ENCODE results near the gene NECTIN4.
"Not testable (repeated sequence)": the region's sequence is repeated elsewhere in the genome, so short reads cannot be mapped to it uniquely, and the experiment has no call there.

NECTIN4 gene

DNA sequence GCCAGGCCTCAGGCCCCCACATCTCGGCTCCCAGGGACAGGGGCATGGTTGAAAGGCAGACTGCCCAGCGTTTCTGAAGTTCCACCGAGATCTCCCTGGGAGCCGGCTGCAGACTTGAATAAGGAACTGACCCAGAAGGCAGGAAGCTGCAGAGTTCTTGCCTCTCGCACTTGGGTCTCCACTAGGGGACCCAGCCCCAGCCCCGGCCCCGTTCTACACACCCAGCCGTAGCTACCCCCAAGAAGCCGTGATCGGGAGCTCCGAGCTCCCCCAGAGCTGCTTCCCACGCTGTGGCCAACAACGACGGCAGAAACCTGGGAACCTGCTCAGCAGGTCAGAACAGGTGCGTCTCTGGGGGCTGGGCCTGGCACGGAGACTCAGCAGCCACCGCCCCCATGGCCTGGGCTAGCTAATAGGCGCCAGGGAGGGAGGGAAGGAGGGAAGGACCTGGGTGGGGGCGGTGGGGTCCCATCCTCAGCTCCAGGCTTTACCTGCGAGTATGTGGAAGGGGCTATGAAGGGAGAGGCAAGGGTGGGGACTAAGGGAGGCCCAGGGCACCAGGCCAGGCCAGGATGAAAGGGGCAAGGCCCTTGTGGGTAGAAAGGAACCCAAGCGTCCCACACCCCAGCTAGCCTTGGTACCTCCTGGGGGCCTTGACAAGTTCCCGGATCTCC, at the start of gene NECTIN4:
TSS of gene NECTIN4 (minus strand) at position 308 of the 674 bp plus-strand sequence. CDS start at position 46, 262 bp downstream.
- DNase-seq = no peak

DNA sequence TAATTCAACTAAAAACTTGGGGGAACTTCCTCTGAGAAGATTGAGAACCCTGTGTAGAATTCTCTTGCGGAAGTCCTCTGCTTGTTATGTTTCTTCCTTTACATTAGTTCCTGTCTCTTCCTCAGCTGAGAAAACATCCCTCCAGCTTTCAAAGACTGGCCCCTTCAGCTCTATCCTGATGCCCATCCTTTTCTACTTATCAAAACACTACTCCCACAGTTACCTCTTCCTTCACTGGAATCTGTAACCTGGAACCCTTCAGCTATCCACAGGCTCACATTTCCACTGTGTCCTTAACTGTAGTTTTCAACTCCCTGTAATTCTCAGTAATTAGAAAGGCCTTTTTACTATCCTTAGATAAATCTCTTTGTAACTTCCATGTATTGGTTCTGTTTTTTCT, 49.1 kb upstream of the NECTIN4 start:
- no peak for DNase-seq

DNA sequence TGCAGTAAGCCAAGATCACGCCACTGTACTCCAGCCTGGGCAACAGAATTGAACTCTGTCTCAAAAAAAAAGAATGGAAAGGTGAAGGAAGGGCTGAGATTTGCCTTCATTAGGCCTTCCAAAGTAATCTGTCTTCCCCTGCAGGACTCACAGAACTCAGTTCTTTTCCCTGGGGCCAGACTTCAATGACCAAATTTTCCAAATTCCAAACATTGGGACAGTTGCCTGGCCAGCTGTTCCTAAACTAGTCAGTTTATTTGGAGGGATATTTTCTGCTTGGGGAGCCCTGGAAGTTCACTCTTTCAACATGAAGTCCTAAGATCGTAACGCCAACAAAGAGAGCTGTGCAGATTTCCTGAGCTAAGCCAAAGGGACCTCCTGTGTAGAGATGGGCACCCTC, 48.5 kb upstream of the NECTIN4 start:
- no peak for DNase-seq

DNA sequence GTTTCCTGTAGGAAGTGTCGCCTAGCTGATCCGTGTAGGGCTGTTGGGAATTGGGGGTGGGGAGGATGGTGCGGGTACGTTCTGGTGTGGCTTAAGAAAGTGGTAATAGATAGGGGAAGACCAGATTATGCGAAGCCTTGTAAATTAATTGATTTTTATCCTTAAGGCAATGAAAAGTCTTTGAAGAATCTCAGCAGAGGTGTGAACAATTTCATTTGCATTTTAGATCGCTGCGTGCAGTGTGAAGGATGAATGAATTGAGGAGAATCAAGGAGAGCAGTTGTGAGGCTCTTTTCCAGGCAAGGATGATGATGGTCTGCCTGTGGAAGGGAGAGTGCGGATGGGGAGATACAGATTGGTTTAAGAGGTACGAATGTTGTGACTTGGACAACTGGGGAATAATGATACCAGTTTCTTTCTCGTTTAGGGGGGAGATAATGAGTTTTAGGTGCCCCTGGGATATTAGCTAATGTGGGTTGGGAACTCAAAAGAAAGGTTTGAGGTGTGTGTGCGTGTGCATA, 43.9 kb upstream of the NECTIN4 start:
- no peak for DNase-seq

DNA sequence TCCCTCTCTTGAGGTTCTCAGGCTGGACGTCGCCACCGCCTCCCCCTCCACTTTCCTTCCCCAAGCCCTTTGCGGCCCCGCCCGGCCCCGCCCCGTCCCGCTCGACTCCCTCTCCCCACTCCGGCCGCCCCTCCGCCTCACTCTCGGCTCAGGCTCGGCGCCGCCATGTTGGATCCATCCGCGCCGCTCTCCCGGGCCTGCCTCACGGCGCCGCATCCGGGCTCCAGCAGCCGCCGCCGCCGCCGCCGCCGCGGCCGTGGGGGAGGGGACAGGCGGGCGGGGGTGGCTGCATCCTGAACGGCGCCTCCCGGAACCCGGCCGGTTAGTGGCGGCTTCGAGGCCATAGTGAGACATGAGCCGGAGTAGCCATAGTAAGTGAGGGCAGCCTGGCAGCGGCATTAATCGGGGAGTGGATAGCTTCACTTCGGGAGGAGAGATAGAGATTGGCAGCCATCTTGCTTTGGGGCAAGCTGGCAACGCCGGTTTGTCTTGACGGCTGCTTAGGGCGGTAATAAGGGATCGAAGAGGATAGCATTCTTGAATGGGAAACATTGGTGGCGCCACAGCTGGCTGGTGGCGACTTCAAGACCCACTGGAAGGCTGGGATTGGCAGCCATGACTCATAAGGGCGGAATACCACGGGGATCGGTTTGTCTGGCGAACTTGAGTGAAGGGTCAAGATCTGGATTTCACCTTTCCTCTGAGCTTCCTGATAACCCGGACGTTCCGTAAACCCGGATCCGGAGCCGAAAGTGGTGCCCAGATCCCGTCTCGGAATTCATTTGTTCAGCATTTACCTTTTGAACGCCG, 43.3 kb upstream of the NECTIN4 start, which contains the start of gene DEDD:
TSS of gene DEDD (minus strand) at position 258 of the 810 bp plus-strand sequence. CDS start 8,205 bp downstream, outside the sequence.
- peak; percentile 97 for DNase-seq

DNA sequence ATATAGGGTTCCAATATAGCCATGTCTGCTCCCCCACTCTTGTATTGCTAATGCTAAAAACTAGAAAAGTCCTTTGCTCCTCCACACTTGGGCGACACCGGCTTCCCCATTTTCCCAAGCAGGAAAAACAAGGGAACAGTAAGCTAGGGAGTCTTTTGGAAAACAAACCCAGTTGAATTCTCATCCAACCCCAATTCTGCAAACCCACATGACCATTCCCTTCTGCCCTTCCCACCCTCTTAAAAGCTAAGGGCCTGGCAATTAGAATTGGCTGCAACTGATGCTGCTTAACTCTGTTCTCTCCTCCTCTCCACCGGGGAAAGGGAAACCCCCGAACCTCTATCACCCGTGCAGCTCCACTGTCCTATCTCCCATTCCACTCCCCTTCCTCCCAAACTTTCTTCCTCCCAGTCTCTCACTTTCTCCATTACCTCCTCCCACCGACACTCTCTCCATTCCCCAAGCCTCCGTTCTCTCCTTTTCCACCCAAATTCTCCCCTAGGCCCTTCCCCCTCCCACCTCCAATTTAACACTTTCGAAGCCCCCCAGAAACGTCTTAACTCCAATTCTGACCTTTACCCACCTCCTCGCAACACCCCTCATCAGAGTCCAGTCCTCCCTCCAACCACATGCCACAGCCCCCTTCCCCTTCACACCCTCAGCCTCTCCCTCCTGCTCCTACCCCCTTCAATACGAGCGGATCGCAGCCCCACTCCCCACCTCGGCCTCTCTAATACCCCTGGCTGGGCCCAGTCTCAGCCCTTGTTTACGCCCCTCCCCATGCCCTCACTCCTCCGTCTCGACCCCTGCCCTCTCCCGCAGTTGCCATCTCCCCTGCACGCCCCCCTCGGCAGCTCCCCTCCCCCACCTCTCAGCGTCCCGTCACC, 42.4 kb upstream of the NECTIN4 start:
- no peak for DNase-seq

DNA sequence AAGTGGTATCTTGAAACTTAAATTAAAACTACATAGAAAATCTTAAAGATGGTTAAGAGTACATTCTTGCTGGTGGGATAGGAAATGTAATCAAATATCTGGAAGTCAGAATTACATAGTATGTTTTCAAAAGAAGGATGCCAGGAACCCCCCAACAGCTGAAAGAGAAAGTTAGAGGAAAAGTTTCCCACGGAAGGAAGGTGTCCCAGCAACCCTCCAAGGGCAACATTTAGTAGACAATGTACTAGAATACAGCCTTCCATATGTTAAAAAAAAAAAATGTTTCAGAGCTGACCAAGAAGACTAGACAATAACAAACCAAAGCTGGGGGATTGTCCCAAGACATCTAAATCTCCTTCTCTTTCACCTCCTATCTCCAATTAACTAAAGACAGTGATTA, 40.9 kb upstream of the NECTIN4 start:
- DNase-seq = no peak

DNA sequence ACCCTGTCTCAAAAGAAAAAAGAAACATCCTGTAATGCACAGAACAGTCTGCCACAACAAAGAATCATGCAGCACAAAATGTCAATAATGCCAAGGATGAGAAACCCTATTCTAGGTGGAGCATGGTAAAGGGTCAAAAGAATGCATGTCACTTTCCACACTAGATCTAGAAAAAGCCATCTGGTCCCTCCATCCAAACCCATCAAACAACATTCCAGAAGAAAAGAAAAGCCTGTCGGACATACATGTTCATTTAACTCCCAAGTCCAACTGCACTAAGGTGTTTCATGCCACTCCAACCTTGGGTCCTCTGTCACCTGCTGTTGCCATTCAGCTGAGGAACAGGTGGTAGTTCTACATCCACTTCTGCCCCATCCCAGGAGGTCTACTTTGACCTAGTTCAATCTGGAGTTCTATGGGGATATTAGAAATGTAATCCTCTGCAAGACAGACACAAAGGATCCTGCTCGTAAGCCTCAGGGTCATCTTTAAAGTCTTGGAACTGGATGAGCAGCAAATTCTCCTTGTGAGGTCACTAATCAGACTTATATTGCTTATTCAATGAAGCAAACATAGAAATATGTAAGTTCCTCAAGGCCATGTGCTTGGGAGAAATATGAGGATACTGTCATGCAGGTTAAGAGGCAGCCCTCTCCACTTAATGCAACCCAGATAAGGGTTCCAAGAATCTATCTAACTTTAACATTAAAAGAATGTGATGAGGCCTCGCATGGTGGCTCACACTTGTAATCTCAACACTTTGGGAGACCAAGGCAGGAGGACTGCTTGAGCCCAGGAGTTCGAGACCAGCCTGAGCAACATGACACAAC, 39.4 kb upstream of the NECTIN4 start:
- no peak for DNase-seq

DNA sequence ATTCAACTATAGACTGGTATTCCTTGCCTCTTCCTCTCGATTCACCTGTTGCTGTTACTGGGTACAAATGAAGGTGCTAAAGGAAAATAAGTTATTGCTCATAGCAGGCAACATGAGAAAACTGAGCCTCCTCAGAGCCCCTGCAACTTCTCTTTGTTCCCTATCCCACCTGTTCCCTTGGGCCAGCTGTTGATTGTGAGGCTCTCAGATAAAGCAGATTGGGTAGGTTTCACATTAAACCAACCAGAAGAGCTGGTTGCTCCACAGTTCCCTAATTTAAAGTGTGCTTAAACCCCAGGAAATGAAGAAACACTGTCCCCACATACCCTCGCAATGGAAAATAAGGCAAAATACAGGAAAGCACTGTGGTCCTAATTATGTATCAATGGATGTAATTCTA, 38.3 kb upstream of the NECTIN4 start:
- no peak for DNase-seq

DNA sequence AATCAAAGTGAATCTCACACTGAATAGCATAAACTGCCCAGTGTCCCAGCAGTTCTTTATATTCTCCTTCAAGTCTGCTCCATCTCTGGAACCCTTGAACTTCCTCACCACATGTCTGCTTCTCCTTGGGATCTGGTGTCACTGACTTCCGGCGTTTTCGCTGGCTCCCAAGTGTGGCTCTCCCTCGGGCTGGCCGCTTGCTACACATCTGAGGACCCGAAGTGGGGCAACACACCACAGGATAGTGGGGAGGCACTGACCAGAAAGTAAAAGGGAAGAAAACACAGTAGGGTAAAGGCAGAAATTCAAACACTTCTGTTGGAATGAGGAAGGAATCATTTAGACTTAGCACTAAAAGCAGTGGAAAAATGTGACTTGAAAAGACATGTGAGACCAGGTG, 33.6 kb upstream of the NECTIN4 start:
- DNase-seq = no peak

DNA sequence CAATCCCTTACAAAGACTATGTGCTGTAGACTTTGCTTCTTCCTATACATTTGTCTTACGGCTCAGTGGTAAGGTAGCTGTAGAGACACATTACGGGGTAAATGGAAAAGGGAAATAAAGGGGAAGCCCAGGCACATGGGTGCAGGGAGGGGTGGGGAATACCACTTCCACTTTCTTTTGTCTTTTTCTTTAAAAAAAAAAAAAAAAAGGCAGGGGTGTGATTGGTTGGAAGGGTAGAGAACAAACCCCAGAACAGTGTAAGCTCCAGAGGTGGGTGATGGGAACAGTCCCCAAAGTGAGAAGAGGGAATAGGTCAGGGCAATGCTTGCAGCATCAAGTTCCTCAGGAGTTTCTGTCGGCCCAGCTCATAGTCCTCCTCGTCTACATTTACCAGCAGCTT, 32.5 kb upstream of the NECTIN4 start:
- no peak for DNase-seq

DNA sequence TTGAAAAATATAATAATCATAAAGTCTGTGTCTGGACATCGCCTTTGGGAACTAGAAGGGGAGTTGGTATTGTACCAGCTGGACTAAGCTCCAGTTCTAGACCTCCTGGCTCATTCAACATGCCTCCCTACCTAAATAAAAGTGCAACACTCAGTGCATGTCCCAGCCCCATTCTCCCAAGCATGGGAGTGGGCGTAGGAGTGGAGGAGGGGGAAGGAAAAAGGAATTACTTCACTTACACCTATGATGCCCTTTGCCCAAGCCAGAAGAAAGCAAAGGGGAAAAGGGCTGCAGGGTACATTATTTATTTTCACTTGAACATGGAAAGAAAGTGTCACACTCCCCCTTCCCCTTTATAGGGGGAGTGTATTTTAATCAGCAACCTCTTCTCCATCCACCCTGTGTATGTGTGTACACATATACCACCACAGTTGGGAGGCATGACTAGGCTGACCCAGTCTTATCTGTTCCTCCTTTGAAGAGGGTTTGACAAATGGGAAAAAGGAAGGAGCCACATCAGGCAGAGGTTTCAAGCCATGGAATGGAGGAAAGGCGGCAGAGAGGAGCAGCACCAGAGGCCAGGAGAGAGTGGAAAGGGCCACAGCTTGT, 31.8 kb upstream of the NECTIN4 start:
- no peak for DNase-seq

DNA sequence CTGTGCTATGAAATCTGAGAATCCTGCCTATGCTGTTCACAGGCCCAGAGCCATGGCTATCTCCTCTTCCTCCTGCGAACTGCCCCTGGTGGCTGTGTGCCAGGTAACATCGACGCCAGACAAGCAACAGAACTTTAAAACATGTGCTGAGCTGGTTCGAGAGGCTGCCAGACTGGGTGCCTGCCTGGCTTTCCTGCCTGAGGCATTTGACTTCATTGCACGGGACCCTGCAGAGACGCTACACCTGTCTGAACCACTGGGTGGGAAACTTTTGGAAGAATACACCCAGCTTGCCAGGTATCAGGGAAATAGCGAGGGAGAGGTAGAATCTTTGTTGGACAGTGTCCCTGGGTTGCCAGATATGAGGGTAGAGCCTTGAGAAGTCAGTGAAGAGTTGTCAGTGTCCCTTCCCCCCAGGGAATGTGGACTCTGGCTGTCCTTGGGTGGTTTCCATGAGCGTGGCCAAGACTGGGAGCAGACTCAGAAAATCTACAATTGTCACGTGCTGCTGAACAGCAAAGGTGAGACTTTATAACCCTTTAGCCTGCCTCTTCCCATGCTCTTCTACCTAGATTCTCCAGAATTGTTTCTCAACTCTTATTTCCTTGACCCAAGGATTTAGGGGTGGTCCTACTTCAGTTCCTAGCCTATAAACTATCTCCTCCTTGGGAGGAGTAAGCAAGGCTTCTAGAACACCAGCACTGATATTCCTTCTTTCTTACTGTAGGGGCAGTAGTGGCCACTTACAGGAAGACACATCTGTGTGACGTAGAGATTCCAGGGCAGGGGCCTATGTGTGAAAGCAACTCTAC, 29.9 kb upstream of the NECTIN4 start:
- peak; percentile 70 for DNase-seq

DNA sequence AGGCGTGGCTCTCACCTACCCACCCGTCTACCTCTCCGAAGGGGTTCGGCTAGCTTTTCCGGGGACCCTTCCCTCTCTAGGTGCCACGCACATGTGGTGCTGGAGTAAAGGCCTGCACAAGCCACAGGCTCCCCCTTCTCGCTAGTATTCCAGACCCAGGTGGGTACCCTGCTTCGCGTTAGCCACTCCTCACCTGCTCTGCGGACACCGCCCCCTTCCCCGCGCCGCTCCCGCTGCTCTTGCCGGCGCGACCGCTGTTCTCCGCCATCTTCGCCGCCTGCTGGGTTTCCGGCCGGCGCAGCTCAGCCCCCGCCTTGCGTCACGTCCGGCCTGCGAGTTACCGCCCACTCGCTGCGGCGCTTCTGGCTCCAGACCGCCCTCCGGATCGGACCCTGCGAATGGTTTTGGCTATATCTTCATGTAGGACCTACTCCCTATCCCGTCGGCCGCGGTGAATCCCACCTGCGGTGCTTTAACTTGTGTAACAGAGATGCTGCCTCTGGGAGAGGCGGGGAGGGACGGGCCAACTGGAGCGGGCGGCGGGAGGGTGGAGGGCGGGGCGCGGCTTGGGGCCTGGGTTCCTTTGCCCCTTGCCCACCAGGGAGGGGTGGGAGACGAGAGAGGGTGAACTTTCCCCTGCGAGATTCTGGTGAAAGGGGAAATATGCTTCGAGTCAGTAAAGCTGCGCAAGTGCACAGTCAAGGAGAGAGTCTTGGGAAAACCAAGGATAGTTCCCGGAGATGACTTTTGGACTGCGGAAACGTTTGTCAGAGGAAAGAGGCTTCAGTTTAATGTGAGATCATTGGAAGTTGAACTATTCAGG, 28.6 kb upstream of the NECTIN4 start, which contains the start of the genes NIT1 and PFDN2:
TSS of gene NIT1 (plus strand) at position 347 of the 823 bp plus-strand sequence. CDS start at position 419, 72 bp downstream.
TSS of gene PFDN2 (minus strand) at position 279 of the 823 bp plus-strand sequence. CDS start at position 268, 11 bp downstream.
- DNase-seq = peak; percentile 94

DNA sequence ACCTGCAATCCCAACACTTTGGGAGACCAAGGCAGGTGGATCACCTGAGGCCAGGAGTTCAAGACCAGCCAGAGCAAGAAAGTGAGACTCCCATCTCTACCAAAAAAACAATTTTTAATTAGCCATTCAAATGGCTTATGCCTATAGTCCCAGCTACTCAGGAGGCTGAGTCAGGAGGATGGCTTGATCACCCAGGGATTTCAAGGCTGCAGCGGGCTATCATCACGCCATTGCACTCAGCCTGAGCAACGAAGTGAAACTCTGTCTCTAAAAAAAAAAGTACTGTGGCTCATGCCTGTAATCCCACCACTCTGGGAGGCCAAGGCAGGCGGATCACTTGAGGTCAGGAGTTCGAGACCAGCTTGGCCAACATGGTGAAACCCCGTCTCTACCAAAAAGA, 26.6 kb upstream of the NECTIN4 start:
- not testable (repeated sequence) for DNase-seq

DNA sequence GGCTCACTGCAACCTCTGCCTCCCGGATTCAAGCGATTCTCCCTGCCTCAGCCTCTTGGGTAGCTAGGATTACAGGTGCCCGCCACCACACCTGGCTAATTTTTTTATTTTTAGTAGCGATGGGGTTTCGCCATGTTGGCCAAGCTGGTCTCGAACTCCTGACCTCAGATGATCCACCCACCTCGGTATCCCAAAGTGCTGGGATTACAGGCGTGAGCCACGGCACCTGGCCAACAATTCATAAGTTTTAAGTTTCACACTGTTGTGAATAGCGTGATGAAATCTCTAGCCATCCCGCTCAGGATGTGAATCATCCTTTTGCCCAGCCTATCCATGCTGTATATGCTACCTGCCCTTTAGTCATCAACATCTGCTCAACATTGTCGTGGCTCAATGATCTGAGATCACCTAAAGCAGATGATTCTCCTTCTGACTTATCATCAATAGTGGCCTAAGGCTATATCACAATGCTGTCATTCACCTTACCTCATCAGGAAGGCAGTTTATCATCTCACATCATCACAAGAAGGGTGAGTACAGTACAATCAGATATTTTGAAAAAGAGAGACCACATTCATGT, 25.9 kb upstream of the NECTIN4 start:
- DNase-seq = no peak

DNA sequence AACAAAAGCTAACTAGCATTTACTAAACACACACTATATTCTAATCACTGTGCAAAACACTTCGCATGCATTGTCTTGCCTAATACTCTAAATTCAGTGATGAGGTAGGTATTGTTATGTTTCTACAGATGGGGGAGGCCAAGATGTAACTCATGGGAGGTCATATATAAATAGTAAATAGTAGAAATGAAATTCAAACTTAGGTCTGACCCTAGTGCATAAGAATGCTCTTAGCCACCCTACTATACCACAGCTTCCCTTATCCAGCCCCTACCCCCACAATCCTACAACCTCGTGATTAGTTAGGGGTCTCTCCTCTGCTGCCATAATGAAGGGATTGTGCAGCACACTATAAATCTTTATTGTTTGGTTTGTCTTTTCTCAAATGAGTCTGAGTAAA, 25.2 kb upstream of the NECTIN4 start:
- DNase-seq = no peak

DNA sequence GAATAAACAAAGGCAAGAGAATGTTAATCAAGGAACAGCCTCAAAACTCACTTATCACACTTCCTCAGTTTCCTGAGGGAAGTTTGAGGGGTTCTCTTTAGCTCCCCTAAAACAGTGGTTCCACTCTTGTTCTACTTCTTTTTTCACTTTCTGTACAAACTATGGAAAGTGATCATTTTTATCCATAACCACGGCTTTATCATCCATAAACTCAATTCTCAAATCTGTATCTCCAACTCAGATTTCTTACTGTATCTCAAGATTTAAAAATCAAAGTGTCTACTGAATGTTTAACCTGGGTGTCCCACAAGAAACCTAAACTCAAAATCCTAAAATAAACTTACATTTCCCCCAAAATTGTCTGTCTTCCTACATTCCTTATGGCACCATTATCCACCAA, 24.6 kb upstream of the NECTIN4 start:
- no peak for DNase-seq

DNA sequence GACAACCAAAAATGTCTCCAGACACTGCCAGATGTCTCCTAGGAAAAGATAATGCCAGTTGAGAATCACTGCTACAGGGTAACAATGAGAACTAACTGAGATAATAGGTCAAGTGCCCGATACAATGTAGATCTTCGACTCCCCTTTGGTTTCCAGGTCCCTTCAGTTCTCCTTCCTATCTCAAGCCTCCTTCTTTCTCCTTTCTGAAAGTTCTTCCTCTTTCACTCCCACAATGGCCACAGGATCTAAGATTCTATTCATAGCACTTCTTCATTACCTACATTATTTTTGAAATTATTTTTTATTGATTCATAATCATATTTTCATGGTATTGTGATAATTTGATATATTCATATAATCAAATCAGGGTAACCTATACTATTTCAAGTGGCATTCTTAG, 22.2 kb upstream of the NECTIN4 start:
- DNase-seq = no peak
